ENCODE measurements around the gene TATDN2.

TATDN2 gene

GRCh38 chr3:10240799-10241198 is 7.5 kb upstream of the TATDN2 start:
- H3K9ac ChIP-seq (ENCODE audit: low read length), result no peak overlapping the region
- no peak overlapping the region for H4K12ac ChIP-seq (ENCODE audit: low read depth, low read length)
- H2BK5ac ChIP-seq (ENCODE audit: low read depth, low read length, poor library complexity), result no peak overlapping the region
- no CpG with 5 or more reads among the region's 6 CpGs for WGBS (ENCODE audit: extremely low coverage, insufficient coverage, insufficient read length)
- no peak for DNase-seq
- peaks cover 5% of the 10 kb centered on the region for H3K9me3 ChIP-seq (ENCODE audit: insufficient read depth, low read depth, low read length)
- H3K14ac ChIP-seq (ENCODE audit: low read length), result no peak overlapping the region
- no peak overlapping the region for H2BK12ac ChIP-seq (ENCODE audit: low read length)
- no peak overlapping the region for H3K4ac ChIP-seq (ENCODE audit: low read depth, low read length)
- H3K23ac ChIP-seq (ENCODE audit: low read length), result no peak overlapping the region
- H3K36me3 ChIP-seq (ENCODE audit: control insufficient read depth in 1 of 2, insufficient read depth in 2 of 2, low read length in 2 of 2), result peaks cover 0 to 2% of the 10 kb centered on the region in 2 experiments
- H4K8ac ChIP-seq (ENCODE audit: low read depth, low read length), result no peak overlapping the region
- no peak overlapping the region for H3K4me3 ChIP-seq (ENCODE audit: low read depth, low read length)
- H4K91ac ChIP-seq (ENCODE audit: low read depth, low read length), result no peak overlapping the region
- H3K4me2 ChIP-seq (ENCODE audit: low read length), result no peak overlapping the region
- no peak overlapping the region for H3K18ac ChIP-seq (ENCODE audit: low read length)
- H3K27me3 ChIP-seq (ENCODE audit: insufficient read depth, low read length), result no peaks in the 10 kb centered on the region
- no peak overlapping the region for H2AK5ac ChIP-seq (ENCODE audit: low read length)
- H3K4me1 ChIP-seq (ENCODE audit: control insufficient read depth in 1 of 2, insufficient read depth in 2 of 2, low read length in 2 of 2), result no peaks in the 10 kb centered on the region
- H3K79me2 ChIP-seq (ENCODE audit: control insufficient read depth, insufficient read depth, low read length, poor library complexity), result no peaks in the 10 kb centered on the region
- H2BK120ac ChIP-seq (ENCODE audit: insufficient read depth, low read length, poor library complexity), result no peak overlapping the region
- no peaks in the 10 kb centered on the region for H3K79me1 ChIP-seq (ENCODE audit: low read length)
- no peak overlapping the region for H2AFZ ChIP-seq (ENCODE audit: insufficient read depth, low read length, poor library complexity)
- H3K27ac ChIP-seq (ENCODE audit: low read depth, low read length), result no peak overlapping the region

GRCh38 chr3:10242182-10243065 is 5.8 kb upstream of the TATDN2 start:
- Histone ChIP-seq H3K79me2 (ENCODE audit: control insufficient read depth, insufficient read depth, low read length, poor library complexity) (no peaks in the 10 kb centered on the region), H3K18ac (ENCODE audit: low read length) (no peak overlapping the region), H2AK5ac (ENCODE audit: low read length) (no peak overlapping the region), H3K4ac (ENCODE audit: low read depth, low read length) (no peak overlapping the region), H3K27me3 (ENCODE audit: insufficient read depth, low read length) (no peaks in the 10 kb centered on the region), H4K8ac (ENCODE audit: low read depth, low read length) (no peak overlapping the region), H3K9ac (ENCODE audit: low read length) (no peak overlapping the region), H4K12ac (ENCODE audit: low read depth, low read length) (no peak overlapping the region), H2BK5ac (ENCODE audit: low read depth, low read length, poor library complexity) (no peak overlapping the region), H3K23ac (ENCODE audit: low read length) (no peak overlapping the region), H2BK120ac (ENCODE audit: insufficient read depth, low read length, poor library complexity) (no peak overlapping the region), H3K36me3 (ENCODE audit: control insufficient read depth in 1 of 2, insufficient read depth in 2 of 2, low read length in 2 of 2) (peaks cover 0 to 2% of the 10 kb centered on the region in 2 experiments), H3K4me3 (ENCODE audit: low read depth, low read length) (no peak overlapping the region), H3K14ac (ENCODE audit: low read length) (no peak overlapping the region), H3K4me1 (ENCODE audit: control insufficient read depth in 1 of 2, insufficient read depth in 2 of 2, low read length in 2 of 2) (no peaks in the 10 kb centered on the region), H4K91ac (ENCODE audit: low read depth, low read length) (no peak overlapping the region), H3K4me2 (ENCODE audit: low read length) (no peak overlapping the region), H2BK12ac (ENCODE audit: low read length) (no peak overlapping the region), H3K27ac (ENCODE audit: low read depth, low read length) (no peak overlapping the region), H3K9me3 (ENCODE audit: insufficient read depth, low read depth, low read length) (peaks cover 3% of the 10 kb centered on the region), H2AFZ (ENCODE audit: insufficient read depth, low read length, poor library complexity) (no peak overlapping the region), H3K79me1 (ENCODE audit: low read length) (no peaks in the 10 kb centered on the region)
- no CpG with 5 or more reads among the region's 7 CpGs for WGBS (ENCODE audit: extremely low coverage, insufficient coverage, insufficient read length)
- peak in 1 of 2 donors; percentile 8 for DNase-seq

- no peak overlapping the region for H4K8ac ChIP-seq (ENCODE audit: low read depth, low read length)
- H3K23ac ChIP-seq (ENCODE audit: low read length), result no peak overlapping the region
- no peak overlapping the region for H3K4me2 ChIP-seq (ENCODE audit: low read length)
- H2BK5ac ChIP-seq (ENCODE audit: low read depth, low read length, poor library complexity), result no peak overlapping the region
- H2AK5ac ChIP-seq (ENCODE audit: low read length), result no peak overlapping the region
- no peak overlapping the region for H4K12ac ChIP-seq (ENCODE audit: low read depth, low read length)
- H3K9ac ChIP-seq (ENCODE audit: low read length), result no peak overlapping the region
- H2AFZ ChIP-seq (ENCODE audit: insufficient read depth, low read length, poor library complexity), result no peak overlapping the region
- DNase-seq, result no peak
- no peak overlapping the region for H3K4me3 ChIP-seq (ENCODE audit: low read depth, low read length)
- no peak overlapping the region for H4K91ac ChIP-seq (ENCODE audit: low read depth, low read length)
- H3K36me3 ChIP-seq (ENCODE audit: control insufficient read depth in 1 of 2, insufficient read depth in 2 of 2, low read length in 2 of 2), result peaks cover 0 to 2% of the 10 kb centered on the region in 2 experiments
- H2BK12ac ChIP-seq (ENCODE audit: low read length), result no peak overlapping the region
- peaks cover under 1% of the 10 kb centered on the region in 2 experiments for H3K4me1 ChIP-seq (ENCODE audit: control insufficient read depth in 1 of 2, insufficient read depth in 2 of 2, low read length in 2 of 2)
- H3K9me3 ChIP-seq (ENCODE audit: insufficient read depth, low read depth, low read length), result peaks cover 5% of the 10 kb centered on the region
- no peak overlapping the region for H2BK120ac ChIP-seq (ENCODE audit: insufficient read depth, low read length, poor library complexity)
- no peak overlapping the region for H3K18ac ChIP-seq (ENCODE audit: low read length)
- H3K79me1 ChIP-seq (ENCODE audit: low read length), result peaks cover 6% of the 10 kb centered on the region
- no CpG with 5 or more reads among the region's 3 CpGs for WGBS (ENCODE audit: extremely low coverage, insufficient coverage, insufficient read length)
- H3K4ac ChIP-seq (ENCODE audit: low read depth, low read length), result no peak overlapping the region
- H3K14ac ChIP-seq (ENCODE audit: low read length), result no peak overlapping the region
- H3K27ac ChIP-seq (ENCODE audit: low read depth, low read length), result no peak overlapping the region
- no peaks in the 10 kb centered on the region for H3K27me3 ChIP-seq (ENCODE audit: insufficient read depth, low read length)
- H3K79me2 ChIP-seq (ENCODE audit: control insufficient read depth, insufficient read depth, low read length, poor library complexity), result peaks cover 4% of the 10 kb centered on the region
Observed at GRCh38 chr3:10244009-10244408, 4.2 kb upstream of the TATDN2 start.

GRCh38 chr3:10245081-10245712 is 3.1 kb upstream of the TATDN2 start:
- H3K4me1 ChIP-seq (ENCODE audit: control insufficient read depth in 1 of 2, insufficient read depth in 2 of 2, low read length in 2 of 2), result peaks cover 8% of the 10 kb centered on the region in 2 experiments
- H3K9me3 ChIP-seq (ENCODE audit: insufficient read depth, low read depth, low read length), result peaks cover 5% of the 10 kb centered on the region
- H3K27me3 ChIP-seq (ENCODE audit: insufficient read depth, low read length), result no peaks in the 10 kb centered on the region
- no peak overlapping the region for H2AK5ac ChIP-seq (ENCODE audit: low read length)
- no peak overlapping the region for H2BK12ac ChIP-seq (ENCODE audit: low read length)
- H4K8ac ChIP-seq (ENCODE audit: low read depth, low read length), result no peak overlapping the region
- peaks cover 10% of the 10 kb centered on the region for H3K79me1 ChIP-seq (ENCODE audit: low read length)
- no peak overlapping the region for H3K23ac ChIP-seq (ENCODE audit: low read length)
- H2BK5ac ChIP-seq (ENCODE audit: low read depth, low read length, poor library complexity), result no peak overlapping the region
- H3K4ac ChIP-seq (ENCODE audit: low read depth, low read length), result no peak overlapping the region
- H3K4me2 ChIP-seq (ENCODE audit: low read length), result no peak overlapping the region
- no peak overlapping the region for H4K12ac ChIP-seq (ENCODE audit: low read depth, low read length)
- H3K18ac ChIP-seq (ENCODE audit: low read length), result no peak overlapping the region
- no peak for DNase-seq
- no peak overlapping the region for H3K9ac ChIP-seq (ENCODE audit: low read length)
- no peak overlapping the region for H3K14ac ChIP-seq (ENCODE audit: low read length)
- H2BK120ac ChIP-seq (ENCODE audit: insufficient read depth, low read length, poor library complexity), result no peak overlapping the region
- no peak overlapping the region for H3K4me3 ChIP-seq (ENCODE audit: low read depth, low read length)
- no peak overlapping the region for H4K91ac ChIP-seq (ENCODE audit: low read depth, low read length)
- no peak overlapping the region for H3K27ac ChIP-seq (ENCODE audit: low read depth, low read length)
- H3K79me2 ChIP-seq (ENCODE audit: control insufficient read depth, insufficient read depth, low read length, poor library complexity), result peaks cover 9% of the 10 kb centered on the region
- no peak overlapping the region for H2AFZ ChIP-seq (ENCODE audit: insufficient read depth, low read length, poor library complexity)
- WGBS (ENCODE audit: extremely low coverage, insufficient coverage, insufficient read length), result no CpG with 5 or more reads among the region's 6 CpGs
- H3K36me3 ChIP-seq (ENCODE audit: control insufficient read depth in 1 of 2, insufficient read depth in 2 of 2, low read length in 2 of 2), result peaks cover 0 to 2% of the 10 kb centered on the region in 2 experiments
